Ectodermal cell (in vitro differentiated cells): ENCODE results near the gene MAP2.

ENCODE experiments used
- H3K27ac ChIP-seq: 2 replicates; pipeline ENCODE4 v1.7.0; 2013; ENCODE audit warnings: mild to moderate bottlenecking, low read depth, low read length; ENCODE audit not compliant: insufficient read depth, poor library complexity, severe bottlenecking
- H3K27me3 ChIP-seq: 2 replicates; pipeline ENCODE4 v1.7.0; 2013; ENCODE audit warnings: mild to moderate bottlenecking, low read length; ENCODE audit not compliant: insufficient read depth, control insufficient read depth, poor library complexity, severe bottlenecking
- H3K36me3 ChIP-seq: one replicate; pipeline ENCODE4 v1.7.0; 2013; ENCODE audit warnings: low read length; ENCODE audit not compliant: control insufficient read depth, insufficient read depth
- H3K4me1 ChIP-seq: one replicate; pipeline ENCODE4 v1.7.0; 2013; ENCODE audit warnings: low read length; ENCODE audit not compliant: control insufficient read depth, insufficient read depth
- H3K4me3 ChIP-seq: 2 replicates; pipeline ENCODE4 v1.7.0; 2013; ENCODE audit warnings: low read depth, low read length, control low read depth; ENCODE audit not compliant: insufficient read depth
- H3K9me3 ChIP-seq: 2 replicates; pipeline ENCODE4 v1.7.0; 2013; ENCODE audit warnings: mild to moderate bottlenecking, low read length, moderate library complexity; ENCODE audit not compliant: control insufficient read depth
- WGBS, 2 experiments: methylation state at CpG; one replicate each; pipeline ENCODE4 v1.1.7; 2013; ENCODE audit warnings: missing lambda C conversion rate in 2 of 2; 5-methylcytosine and 5-hydroxymethylcytosine counted together

Gene MAP2

DNA sequence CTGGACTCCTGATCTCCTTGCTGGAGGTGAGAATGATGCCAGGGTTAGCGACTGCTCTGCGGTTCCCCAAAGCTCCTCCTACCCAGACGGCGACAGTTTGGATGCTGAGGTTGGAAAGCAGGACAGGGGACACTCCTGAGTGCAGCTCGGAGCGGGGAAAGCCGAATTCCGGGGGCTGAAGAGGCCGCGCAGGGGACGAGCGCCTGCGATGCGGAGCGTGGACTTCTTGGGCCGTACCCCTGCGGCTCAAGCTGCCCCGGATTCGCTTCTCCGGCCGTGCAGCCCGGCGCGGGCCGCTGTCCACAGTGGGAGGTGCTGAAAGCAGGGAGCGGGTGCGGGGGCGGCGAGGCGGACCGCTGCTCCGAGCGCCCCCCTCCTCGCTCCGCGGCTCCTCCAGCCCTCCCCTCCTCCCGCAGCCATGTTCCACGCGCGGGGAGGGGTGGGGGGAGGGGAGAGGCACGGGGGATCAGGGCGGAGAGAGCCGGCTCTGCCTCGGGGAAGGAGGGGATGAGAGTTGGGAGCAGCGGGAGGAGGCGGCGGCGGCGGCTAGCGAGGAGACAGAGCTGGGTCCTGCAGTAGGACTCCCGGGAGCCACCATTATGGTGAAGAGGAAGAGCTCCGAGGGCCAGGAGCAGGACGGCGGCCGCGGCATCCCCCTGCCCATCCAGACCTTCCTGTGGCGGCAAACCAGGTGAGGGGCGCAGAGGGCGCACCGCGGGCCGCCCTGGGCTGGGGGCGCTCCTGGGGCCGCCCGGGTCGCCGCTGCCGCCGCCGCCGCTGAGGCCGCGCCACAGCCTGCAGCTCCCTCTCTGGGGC lies 347.8 kb downstream of the MAP2 start, which contains the start of gene UNC80:
TSS of gene UNC80 (plus strand) at position 359 of the 816 bp plus-strand sequence. CDS start at position 600, 241 bp downstream.
- peaks cover 42% of the 10 kb centered on the region for H3K27me3 ChIP-seq
- no peaks in the 10 kb centered on the region for H3K4me1 ChIP-seq
- WGBS, 2 experiments: 1% methylated on average over 67 to 69 of the region's 73 CpGs
- H3K27ac ChIP-seq: no peak within 1 kb of the TSS
- H3K9me3 ChIP-seq: no peaks in the 10 kb centered on the region
- H3K4me3 ChIP-seq: peak within 1 kb of the TSS; percentile 64
- H3K36me3 ChIP-seq: no peaks in the 10 kb centered on the region

DNA sequence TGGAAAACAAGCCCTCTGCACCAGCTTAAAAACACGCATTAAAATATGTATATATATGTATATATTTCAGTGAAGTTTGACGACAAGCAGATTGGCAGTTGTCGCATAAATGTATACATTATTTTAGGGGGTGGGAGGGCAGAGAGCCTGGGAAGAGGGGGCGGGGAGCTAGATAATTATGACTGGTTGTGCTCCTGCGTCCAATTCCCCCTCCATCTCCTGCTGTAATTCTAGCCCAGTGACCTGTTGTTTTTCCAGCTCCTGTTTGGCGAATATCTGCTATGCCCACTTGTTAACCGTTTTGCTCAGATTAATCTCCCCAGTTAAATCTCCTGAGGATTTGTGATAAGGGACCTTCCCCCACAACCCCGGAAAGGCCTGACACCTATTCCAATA lies 348.4 kb downstream of the MAP2 start:
- peaks cover 42% of the 10 kb centered on the region for H3K27me3 ChIP-seq
- no peaks in the 10 kb centered on the region for H3K4me1 ChIP-seq
- H3K4me3 ChIP-seq: peak overlapping the region; percentile 64
- 19 to 21% methylated on average over 6 of the region's 8 CpGs for WGBS, 2 experiments
- no peaks in the 10 kb centered on the region for H3K9me3 ChIP-seq
- no peaks in the 10 kb centered on the region for H3K36me3 ChIP-seq
- H3K27ac ChIP-seq: no peak overlapping the region

DNA sequence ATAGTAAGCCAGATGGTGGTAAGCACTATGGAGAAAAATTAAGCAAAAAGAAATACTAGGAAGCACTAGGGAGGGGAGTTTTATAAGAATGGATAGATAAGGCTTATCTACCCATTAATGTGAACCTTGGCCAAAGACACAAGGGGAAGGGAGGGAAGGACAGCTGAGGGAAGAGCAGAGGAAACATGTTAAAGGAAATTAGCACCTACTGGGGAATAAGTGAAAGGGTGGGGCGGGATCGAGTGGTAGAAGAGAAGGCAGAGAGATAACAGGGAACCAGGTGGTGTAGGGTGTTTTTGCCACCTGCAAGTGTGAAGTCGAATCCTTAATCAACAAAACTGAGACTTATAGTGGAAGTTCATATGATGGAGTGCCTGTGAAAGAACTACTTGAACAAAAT lies 349.5 kb downstream of the MAP2 start:
- H3K27me3 ChIP-seq: peaks cover 32% of the 10 kb centered on the region
- no peaks in the 10 kb centered on the region for H3K4me1 ChIP-seq
- no peak overlapping the region for H3K4me3 ChIP-seq
- 54 to 62% methylated on average over 3 of the region's 3 CpGs for WGBS, 2 experiments
- no peaks in the 10 kb centered on the region for H3K36me3 ChIP-seq
- H3K9me3 ChIP-seq: no peaks in the 10 kb centered on the region
- H3K27ac ChIP-seq: no peak overlapping the region
